ENCODE results near the gene RAB1A.

DNA sequence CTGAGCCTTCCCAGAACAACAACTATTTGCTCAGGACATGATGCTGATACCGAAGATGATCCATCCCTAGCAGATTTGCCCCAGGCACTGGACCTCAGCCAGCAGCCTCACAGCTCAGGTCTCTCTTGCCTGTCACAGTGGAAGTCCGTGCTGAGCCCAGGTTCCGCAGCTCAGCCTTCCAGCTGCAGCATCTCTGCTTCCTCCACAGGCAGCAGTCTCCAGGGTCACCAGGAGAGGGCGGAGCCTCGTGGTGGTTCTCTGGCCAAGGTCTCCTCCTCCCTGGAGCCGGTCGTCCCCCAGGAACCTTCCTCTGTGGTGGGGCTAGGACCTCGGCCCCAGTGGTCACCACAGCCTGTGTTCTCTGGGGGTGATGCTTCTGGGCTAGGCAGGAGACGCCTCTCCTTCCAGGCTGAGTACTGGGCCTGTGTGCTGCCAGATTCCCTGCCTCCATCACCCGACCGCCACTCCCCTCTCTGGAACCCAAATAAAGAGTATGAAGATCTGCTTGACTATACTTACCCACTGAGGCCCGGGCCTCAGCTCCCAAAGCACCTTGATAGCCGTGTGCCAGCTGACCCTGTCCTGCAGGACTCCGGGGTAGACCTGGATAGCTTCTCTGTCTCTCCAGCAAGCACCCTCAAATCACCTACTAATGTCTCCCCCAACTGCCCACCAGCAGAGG, 58.3 kb downstream of the RAB1A start:
- no peak for TF ChIP-seq POLR2A (IDR thresholded peaks at IDR 0.05)
- no peak for TF ChIP-seq CTCF (IDR thresholded peaks at IDR 0.05)
